ENCODE measurements around the gene BCKDHA.
"Not testable (repeated sequence)": the region's sequence is repeated elsewhere in the genome, so short reads cannot be mapped to it uniquely, and the experiment has no call there.

Gene BCKDHA

DNA sequence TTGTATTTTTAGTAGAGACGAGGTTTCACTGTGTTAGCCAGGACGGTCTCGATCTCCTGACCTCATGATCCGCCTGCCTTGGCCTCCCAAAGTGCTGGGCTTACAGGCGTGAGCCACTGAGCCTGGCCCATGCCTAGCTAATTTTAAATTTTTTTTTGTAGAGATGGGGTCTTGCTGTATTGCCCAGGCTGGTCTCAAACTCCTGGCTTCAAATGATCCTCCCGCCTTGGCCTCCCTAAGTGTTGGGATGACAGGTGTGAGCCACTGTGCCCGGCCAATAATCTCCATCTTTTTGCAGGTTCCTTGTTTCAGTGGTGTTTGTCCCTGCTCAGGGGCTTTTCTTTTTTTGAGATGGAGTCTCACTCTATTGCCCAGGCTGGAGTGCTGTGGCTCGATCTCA is 16.1 kb upstream of the BCKDHA start:
- peaks cover 14% of the 10 kb centered on the region for H3K4me1 Mint-ChIP-seq
- not testable (repeated sequence) for H3K9me3 Mint-ChIP-seq, H3K36me3 Mint-ChIP-seq, H3K4me3 Mint-ChIP-seq, H3K27ac Mint-ChIP-seq, H3K27me3 Mint-ChIP-seq

DNA sequence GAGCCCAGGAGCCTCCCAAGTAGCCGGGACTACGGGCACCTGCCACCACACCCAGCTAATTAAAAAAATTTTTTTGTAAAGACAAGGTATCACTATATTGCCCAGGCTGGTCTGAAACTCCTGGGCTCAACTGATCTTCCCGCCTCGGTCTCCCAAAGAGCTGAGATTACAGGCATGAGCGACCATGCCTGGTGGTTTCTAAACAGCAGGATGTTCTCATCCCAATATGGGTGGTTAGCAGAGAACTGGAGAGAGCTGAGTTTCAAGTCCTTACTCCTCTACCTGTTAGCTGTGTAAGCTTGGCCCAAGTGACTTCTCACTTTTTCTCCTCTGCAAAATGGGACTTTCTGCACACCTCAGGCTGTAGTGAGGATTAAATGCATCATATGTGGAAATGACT is 13.3 kb upstream of the BCKDHA start:
- Mint-ChIP-seq H3K9me3 (no peaks in the 10 kb centered on the region), H3K36me3 (peaks cover 7% of the 10 kb centered on the region), H3K4me1 (no peaks in the 10 kb centered on the region), H3K27ac (no peak overlapping the region), H3K27me3 (no peaks in the 10 kb centered on the region), H3K4me3 (no peak overlapping the region)

DNA sequence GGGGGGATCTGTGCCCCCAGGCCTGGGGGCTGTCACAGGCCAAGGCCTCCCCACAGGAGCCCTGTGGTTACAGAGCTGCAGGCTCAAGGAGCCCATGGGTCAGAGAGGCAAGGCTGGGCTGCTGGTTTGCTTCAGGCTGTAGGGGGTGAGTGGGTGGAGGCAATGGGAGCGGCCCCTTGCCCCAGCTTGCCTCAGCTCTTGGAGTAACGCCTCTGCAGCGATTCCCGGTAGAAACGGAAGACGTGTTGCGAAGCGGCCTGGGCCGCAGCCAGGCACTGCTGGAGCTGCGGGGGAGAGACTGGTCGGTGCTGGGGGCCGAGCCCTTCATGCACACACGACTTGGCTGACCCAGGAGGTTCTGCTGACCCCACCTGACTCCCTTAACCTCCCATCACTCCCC is 11.2 kb upstream of the BCKDHA start:
- H3K27me3 Mint-ChIP-seq: no peaks in the 10 kb centered on the region
- no peaks in the 10 kb centered on the region for H3K9me3 Mint-ChIP-seq
- no peaks in the 10 kb centered on the region for H3K4me1 Mint-ChIP-seq
- no peak overlapping the region for H3K4me3 Mint-ChIP-seq
- H3K36me3 Mint-ChIP-seq: peaks cover 7% of the 10 kb centered on the region
- H3K27ac Mint-ChIP-seq: no peak overlapping the region

DNA sequence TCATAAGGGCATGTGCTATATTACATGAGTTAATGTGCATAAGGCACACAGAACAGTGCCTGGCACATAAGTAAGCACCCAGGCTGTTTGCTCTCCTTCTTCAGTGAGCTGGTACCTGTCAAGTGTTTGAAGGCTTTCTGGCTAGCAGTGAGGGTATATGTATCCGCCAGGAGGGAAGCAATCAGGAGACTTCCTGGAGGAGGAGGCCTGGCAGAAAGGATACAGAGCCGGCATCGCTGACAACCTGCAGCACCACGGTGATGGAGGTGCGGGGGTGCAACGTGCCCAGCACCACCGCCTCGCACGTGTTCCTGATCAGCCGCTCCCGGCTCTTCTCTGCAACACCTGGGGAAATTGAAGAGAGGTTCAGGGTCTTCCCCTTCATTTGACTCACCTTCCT is 6.0 kb upstream of the BCKDHA start:
- peaks cover 6% of the 10 kb centered on the region for H3K36me3 Mint-ChIP-seq
- H3K4me3 Mint-ChIP-seq: no peak overlapping the region
- H3K27ac Mint-ChIP-seq: no peak overlapping the region
- H3K27me3 Mint-ChIP-seq: no peaks in the 10 kb centered on the region
- no peaks in the 10 kb centered on the region for H3K9me3 Mint-ChIP-seq
- peaks cover 15% of the 10 kb centered on the region for H3K4me1 Mint-ChIP-seq

DNA sequence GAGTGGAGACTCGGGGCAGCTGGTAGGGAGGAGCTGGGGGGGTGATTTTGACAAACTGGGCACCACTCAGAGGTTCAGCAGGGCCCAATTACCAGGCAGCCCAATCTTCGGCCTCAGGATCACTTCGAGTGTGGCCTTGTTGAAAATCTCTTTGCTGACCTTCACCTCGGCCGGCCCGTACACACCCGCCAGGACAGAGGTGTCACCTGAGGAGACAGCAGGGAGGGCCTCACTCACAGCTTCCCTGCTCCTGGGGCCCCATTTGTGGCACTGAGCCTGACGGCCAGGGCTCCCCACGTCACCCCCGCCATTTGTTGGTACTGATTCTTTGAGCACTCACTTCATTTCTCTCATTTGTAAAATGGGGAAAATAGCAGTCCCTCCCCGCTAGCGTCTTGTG is 4.8 kb upstream of the BCKDHA start:
- peaks cover 17% of the 10 kb centered on the region for H3K4me1 Mint-ChIP-seq
- no peak overlapping the region for H3K4me3 Mint-ChIP-seq
- no peaks in the 10 kb centered on the region for H3K9me3 Mint-ChIP-seq
- H3K27me3 Mint-ChIP-seq: no peaks in the 10 kb centered on the region
- H3K36me3 Mint-ChIP-seq: peaks cover 6% of the 10 kb centered on the region
- H3K27ac Mint-ChIP-seq: no peak overlapping the region

DNA sequence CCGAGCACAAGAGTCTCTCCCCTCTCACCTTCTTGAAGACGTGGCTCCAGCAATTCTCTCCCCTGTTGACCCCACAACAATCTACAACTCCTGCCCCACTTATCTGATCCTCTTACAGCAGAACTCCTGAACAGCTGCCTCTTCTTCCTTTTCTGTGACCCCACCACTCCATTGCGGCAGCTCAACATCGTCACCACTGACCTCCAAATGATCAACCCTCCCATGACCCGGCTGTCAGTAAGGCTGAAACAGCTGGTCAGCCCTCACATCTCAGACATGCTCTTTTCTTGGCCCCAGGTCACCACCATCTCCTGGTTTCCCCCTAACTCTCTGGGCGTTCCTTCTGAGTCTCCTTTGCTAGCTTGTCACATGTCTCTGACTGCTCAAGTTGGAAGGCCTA is 2.3 kb upstream of the BCKDHA start:
- H3K4me3 Mint-ChIP-seq: peak overlapping the region; percentile 99
- no peaks in the 10 kb centered on the region for H3K9me3 Mint-ChIP-seq
- H3K4me1 Mint-ChIP-seq: peaks cover 36% of the 10 kb centered on the region
- peaks cover 4% of the 10 kb centered on the region for H3K36me3 Mint-ChIP-seq
- no peak overlapping the region for H3K27ac Mint-ChIP-seq
- no peaks in the 10 kb centered on the region for H3K27me3 Mint-ChIP-seq

DNA sequence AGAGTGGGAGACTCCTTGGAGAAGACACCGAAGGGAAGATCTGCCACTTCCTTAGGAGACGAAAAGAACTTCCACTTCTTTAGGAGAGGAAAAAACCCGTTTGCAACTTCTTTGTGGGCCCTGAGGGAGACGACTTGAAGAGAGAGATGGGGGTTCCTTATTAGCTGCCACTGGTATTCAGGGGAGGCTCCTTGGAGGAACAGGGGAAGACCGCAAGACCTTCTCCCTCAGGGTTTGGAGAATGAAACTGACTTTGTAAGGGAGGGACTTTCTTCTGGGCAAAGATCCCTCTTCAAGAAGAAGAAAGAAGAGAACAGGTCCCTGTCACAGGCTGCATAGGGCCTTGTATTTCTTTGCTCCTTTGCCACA is 416 bp downstream of the BCKDHA start:
- H3K27ac Mint-ChIP-seq: peak overlapping the region; percentile 99
- peaks cover 48% of the 10 kb centered on the region for H3K4me1 Mint-ChIP-seq
- H3K27me3 Mint-ChIP-seq: no peaks in the 10 kb centered on the region
- peak overlapping the region; percentile 99 for H3K4me3 Mint-ChIP-seq
- peaks cover 4% of the 10 kb centered on the region for H3K36me3 Mint-ChIP-seq
- H3K9me3 Mint-ChIP-seq: no peaks in the 10 kb centered on the region

DNA sequence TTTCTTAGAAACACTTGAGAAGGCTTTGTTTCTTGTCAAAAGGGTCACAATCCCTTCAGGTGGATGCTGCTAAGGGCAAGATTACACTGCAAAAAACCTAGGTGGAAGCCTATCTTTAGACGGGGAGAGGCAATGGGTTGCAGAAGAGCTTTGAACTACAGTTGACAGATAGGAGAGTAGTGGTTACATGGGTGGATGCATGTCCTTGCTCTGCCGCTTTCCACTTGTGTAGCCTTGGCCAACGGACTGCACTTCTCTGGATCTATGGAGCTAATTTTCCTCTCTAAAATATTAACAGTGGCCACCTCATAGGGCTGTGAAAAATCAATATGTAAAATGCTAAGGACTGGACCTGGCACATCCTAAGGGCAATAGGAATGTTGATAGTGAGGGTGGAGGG is 980 bp downstream of the BCKDHA start:
- H3K27me3 Mint-ChIP-seq: no peaks in the 10 kb centered on the region
- peak overlapping the region; percentile 99 for H3K4me3 Mint-ChIP-seq
- peak overlapping the region; percentile 99 for H3K27ac Mint-ChIP-seq
- no peaks in the 10 kb centered on the region for H3K9me3 Mint-ChIP-seq
- H3K36me3 Mint-ChIP-seq: peaks cover 4% of the 10 kb centered on the region
- peaks cover 50% of the 10 kb centered on the region for H3K4me1 Mint-ChIP-seq

DNA sequence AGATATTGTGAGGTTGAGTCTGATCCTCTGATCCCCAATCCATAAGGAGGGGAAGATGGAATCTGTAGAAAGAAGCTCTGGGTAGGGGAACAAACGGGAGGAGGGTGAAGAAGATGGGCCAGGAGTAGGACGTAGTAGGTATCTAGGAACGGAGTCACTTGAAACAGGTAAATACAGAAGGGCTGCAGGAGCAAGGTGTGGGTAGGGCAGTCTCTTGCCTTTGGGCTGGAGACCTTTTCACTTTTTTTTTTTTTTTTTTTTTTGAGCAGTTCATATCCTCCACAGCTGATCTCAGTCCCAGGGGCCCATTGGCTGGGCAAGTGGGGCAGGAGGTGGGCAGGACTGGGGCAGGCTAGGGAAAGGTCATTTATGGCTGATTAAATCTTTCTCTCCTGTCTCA is 1.5 kb downstream of the BCKDHA start:
- H3K27me3 Mint-ChIP-seq: no peaks in the 10 kb centered on the region
- H3K9me3 Mint-ChIP-seq: no peaks in the 10 kb centered on the region
- H3K27ac Mint-ChIP-seq: no peak overlapping the region
- peak overlapping the region; percentile 99 for H3K4me3 Mint-ChIP-seq
- H3K4me1 Mint-ChIP-seq: peaks cover 51% of the 10 kb centered on the region
- H3K36me3 Mint-ChIP-seq: peaks cover 4% of the 10 kb centered on the region

DNA sequence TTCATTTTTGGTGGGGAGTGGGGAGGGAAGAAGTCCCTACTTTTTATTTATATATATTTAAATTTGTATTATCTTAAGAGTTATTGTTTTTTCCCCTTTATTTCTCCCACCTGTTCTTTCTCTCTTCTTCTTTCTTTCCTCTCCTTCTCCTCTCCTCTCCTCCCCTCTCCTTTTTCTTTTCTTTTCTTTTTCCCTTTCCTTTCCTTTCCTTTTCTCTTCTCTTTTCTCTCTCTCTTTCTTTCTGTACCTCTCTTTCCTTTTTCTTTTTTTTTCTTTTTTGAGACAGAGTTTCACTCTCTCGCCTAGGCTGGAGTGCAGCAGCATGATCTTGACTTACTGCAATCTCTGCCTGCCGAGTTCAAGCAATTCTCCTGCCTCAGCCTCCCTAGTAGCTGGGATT is 1.9 kb downstream of the BCKDHA start:
- Mint-ChIP-seq H3K9me3 (no peaks in the 10 kb centered on the region), H3K4me1 (peaks cover 51% of the 10 kb centered on the region), H3K27ac (no peak overlapping the region), H3K36me3 (peaks cover 4% of the 10 kb centered on the region), H3K4me3 (peak overlapping the region; percentile 69), H3K27me3 (no peaks in the 10 kb centered on the region)

DNA sequence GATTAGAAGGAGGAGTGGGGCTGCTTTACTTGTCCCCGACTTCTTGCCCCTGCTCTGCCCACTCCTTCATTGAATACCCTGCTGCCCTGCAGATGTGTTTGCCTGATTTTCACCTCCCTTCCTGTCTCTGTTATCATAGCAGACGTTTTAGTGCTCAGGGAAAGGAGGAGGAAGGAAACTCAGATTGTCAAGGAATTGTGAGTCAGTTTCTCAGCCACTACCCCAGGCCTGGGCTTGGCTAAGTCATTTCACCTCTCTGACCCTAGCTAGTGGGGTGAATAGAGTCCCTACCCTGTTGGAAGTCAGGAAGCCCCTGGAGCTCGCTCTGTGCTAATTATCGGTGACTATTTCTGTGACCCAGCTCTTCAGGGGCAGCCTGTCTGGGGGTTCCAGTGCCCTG is 3.9 kb downstream of the BCKDHA start:
- Mint-ChIP-seq H3K36me3 (peaks cover 1% of the 10 kb centered on the region), H3K27me3 (no peaks in the 10 kb centered on the region), H3K4me1 (peaks cover 37% of the 10 kb centered on the region), H3K4me3 (no peak overlapping the region), H3K27ac (no peak overlapping the region), H3K9me3 (no peaks in the 10 kb centered on the region)

DNA sequence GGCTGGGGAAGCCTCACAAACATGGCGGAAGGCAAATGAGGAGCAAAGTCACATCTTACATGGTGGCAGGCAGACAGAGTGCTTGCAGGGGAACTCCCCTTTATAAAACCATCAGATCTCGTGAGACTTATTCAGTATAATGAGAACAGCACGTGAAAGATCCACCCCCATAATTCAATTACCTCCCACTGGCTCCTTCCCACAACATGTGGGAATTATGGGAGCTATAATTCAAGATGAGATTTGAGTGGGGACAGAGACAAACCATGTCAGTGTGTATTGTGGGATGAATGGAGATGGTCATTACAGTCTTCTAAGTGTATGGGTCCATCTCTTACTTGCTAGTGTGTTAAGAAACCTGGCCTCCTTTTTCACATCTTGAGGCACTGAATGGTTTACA is 4.4 kb downstream of the BCKDHA start:
- no peaks in the 10 kb centered on the region for H3K9me3 Mint-ChIP-seq
- no peak overlapping the region for H3K27ac Mint-ChIP-seq
- peaks cover 1% of the 10 kb centered on the region for H3K36me3 Mint-ChIP-seq
- no peak overlapping the region for H3K4me3 Mint-ChIP-seq
- H3K27me3 Mint-ChIP-seq: no peaks in the 10 kb centered on the region
- H3K4me1 Mint-ChIP-seq: peaks cover 35% of the 10 kb centered on the region

DNA sequence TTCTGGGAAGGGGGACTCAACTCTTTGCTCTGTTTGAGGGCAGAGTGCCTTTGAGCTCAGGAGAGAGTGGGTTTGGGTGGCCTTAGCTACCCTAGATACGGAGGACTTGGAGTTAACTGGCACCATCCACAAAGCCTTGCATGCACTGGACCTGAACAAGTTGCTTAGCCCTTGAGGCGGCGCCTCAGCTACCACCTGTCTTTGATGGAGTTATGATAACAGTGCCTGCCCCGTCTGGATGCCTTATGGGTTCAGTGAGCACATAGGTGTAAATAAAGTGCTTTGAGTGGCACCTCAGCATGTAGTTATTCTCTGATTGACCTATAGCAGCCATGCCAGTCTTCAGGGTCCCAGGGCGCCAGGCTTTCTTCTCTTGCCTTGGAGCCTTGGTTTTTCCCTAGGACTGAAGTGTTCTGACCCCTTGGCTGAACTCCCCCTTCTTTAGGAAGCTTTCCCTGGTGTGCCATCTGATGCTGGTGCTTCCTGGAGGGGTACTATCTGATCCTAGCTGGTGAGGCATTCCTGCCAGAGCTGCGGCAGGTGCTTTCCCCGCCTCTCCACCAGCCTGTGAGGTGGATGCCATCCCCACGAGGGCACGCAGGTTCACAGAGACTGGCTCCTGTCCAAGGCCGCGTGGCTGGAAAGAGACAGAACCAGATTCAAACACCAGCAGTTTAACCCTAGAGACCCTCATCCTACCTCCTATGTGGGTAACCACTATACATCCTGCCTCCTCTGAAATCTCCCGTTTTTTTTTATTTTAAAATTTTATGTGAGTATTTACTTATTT is 5.8 kb downstream of the BCKDHA start:
- Mint-ChIP-seq H3K9me3 (no peaks in the 10 kb centered on the region), H3K4me1 (peaks cover 28% of the 10 kb centered on the region), H3K36me3 (peaks cover 1% of the 10 kb centered on the region), H3K27me3 (no peaks in the 10 kb centered on the region), H3K4me3 (no peak overlapping the region), H3K27ac (no peak overlapping the region)

DNA sequence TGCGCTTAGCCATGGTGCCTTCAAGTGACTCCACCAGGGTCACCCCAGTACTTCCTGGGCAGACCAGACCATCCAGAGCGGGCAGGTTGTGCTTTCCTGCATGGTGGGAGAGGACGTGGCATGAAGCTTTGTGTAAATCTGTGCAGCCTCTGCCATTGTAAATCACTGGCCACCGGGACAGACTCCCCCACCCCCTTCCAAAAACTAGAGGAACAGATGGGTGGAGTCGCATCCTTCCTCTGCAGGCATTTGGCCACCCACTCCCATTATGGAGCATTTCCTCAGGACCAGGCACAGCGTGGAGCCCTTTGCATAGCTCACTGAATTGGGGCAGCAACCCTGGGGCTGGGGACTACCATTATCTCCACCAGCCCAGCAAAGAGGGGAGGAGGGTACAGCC is 8.2 kb downstream of the BCKDHA start:
- Mint-ChIP-seq H3K4me3 (no peak overlapping the region), H3K27me3 (no peaks in the 10 kb centered on the region), H3K27ac (no peak overlapping the region), H3K4me1 (peaks cover 27% of the 10 kb centered on the region), H3K36me3 (peaks cover 1% of the 10 kb centered on the region), H3K9me3 (no peaks in the 10 kb centered on the region)

DNA sequence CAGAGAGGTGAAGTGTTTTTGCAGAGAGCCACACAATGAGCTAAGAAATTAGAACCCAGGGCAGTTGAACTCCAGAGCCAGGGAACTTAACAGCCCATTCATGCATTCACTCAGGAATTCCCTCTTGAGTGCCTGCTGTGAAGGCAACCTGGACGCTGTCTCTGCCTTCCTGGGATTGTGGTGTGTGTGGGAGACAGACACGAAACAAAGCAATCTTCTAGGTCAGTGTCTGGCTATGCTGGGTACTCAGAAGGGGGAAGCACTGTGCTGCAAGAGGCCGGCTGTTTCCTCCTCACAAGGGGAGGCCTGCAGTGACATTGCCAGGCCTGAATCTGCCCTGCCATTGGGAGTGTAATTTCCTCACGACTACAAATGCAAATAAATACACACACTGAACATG is 9.7 kb downstream of the BCKDHA start:
- H3K36me3 Mint-ChIP-seq: no peaks in the 10 kb centered on the region
- no peaks in the 10 kb centered on the region for H3K27me3 Mint-ChIP-seq
- H3K4me3 Mint-ChIP-seq: no peak overlapping the region
- H3K9me3 Mint-ChIP-seq: no peaks in the 10 kb centered on the region
- no peak overlapping the region for H3K27ac Mint-ChIP-seq
- peaks cover 16% of the 10 kb centered on the region for H3K4me1 Mint-ChIP-seq

DNA sequence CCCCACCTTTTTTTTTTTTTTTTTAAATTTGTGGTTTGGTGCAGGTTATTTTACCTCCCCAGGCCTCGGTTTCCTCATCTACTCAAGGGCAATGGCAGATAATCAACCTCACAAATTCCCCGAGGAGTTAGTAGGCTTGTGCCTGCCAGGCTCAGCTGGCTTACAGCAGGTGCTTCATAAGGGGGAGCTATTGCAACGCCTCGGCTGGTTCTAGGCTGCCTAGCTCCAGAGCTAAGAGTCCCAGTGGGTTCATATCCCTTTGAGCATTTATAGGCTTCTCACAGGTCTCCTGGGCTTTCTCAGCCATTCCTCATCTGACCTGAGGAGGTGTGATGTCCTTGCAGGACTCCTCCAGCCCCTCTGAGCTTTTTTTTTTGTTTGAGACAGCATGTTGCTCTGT is 10.6 kb downstream of the BCKDHA start:
- Mint-ChIP-seq H3K9me3 (no peaks in the 10 kb centered on the region), H3K4me1 (peaks cover 16% of the 10 kb centered on the region), H3K36me3 (no peaks in the 10 kb centered on the region), H3K27me3 (no peaks in the 10 kb centered on the region), H3K27ac (no peak overlapping the region), H3K4me3 (no peak overlapping the region)

DNA sequence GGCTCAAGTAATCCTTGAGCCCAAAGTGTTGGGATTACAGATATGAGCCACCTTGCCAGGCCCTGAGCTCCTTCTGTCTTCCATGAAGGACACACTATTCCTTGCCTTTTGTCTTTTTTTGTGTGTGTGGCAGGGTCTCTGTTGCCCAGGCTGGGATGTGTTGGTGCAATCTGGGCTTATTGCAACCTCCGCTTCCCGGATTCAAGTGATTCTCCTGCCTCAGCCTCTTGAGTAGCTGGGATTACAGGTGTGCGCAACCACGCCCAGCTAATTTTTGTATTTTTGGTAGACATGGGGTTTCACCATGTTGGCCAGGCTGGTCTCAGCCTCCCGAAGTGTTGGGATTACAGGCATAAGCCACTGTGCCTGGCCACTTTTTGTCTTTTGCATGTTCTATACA is 11.2 kb downstream of the BCKDHA start:
- H3K27ac Mint-ChIP-seq: not testable (repeated sequence)
- H3K4me1 Mint-ChIP-seq: peaks cover 13% of the 10 kb centered on the region

More for the DNA sequence above, 11.2 kb downstream of the BCKDHA start:
- H3K9me3 Mint-ChIP-seq, H3K36me3 Mint-ChIP-seq, H3K4me3 Mint-ChIP-seq, H3K27me3 Mint-ChIP-seq: not testable (repeated sequence)
